ENCODE measurements around the gene R3HCC1L.

GRCh38 chr10:98097175-98097574 lies 37.3 kb upstream of the R3HCC1L start:
- no peak for TF ChIP-seq POLR2A (IDR thresholded peaks at IDR 0.05; ENCODE audit: low read depth, low read length)
- TF ChIP-seq BHLHE40 (IDR thresholded peaks at IDR 0.05; ENCODE audit: low read depth, low read length), result no peak
- TF ChIP-seq CTCF (conservative IDR thresholded peaks at IDR 0.05; ENCODE audit: low read depth, low read length), result no peak
- TF ChIP-seq MAZ (IDR thresholded peaks at IDR 0.05; ENCODE audit: borderline replicate concordance, low read depth, low read length), result no peak
- TF ChIP-seq CHD1 (IDR thresholded peaks at IDR 0.05; ENCODE audit: low read depth, low read length), result no peak
- no peak for TF ChIP-seq RFX5 (IDR thresholded peaks at IDR 0.05; ENCODE audit: low read depth, low read length)
- TF ChIP-seq USF2 (IDR thresholded peaks at IDR 0.05; ENCODE audit: low read depth, low read length), result no peak
- no peak for TF ChIP-seq MXI1 (IDR thresholded peaks at IDR 0.05; ENCODE audit: borderline replicate concordance, low read depth, low read length)
- TF ChIP-seq RAD21 (IDR thresholded peaks at IDR 0.05; ENCODE audit: low read length), result no peak
- TF ChIP-seq FOS (IDR thresholded peaks at IDR 0.05; ENCODE audit: low read depth, low read length), result no peak
